Measurements from ENCODE around the gene TPCN2. TPM values are rescaled to one million over a fixed set of nuclear protein-coding genes. Genes with fewer than 3 reads are reported as not detected.

TPCN2 gene
- total RNA-seq, 1 donor from 2014 or later = 6.3 TPM

GRCh38 chr11:69010964-69011623 lies 37.6 kb upstream of the TPCN2 start:
- peak overlapping the region; percentile 42 for H3K4me3 ChIP-seq (ENCODE audit: low read depth, low read length)
- TF ChIP-seq CTCF (conservative IDR thresholded peaks at IDR 0.05; ENCODE audit: low read depth, low read length) = no peak
- no peak for DNase-seq (ENCODE audit: low read depth)

DNA sequence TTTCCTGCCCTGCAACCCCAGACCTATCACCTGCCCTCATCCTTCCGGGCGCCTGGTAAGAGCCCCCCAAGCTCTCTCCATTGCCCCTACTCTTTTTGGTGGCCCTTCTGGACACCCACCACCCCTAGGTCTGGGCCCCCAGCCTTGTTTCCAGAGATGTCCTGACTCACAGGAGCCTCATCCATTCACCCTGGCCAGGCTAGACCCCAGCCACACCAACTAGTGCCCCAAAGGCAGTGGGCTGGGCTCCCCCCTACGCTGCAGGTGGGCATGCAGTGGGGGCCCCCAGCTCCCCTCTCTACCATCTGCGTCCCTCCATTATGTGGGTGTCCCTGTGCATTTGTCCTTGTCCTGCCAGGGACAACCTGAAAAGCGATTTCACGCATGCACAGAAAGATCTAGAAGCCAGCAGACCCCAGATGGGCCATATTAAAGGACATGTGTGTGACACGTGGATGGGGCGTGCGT lies 37.1 kb upstream of the TPCN2 start:
- no peak for TF ChIP-seq CTCF (conservative IDR thresholded peaks at IDR 0.05; ENCODE audit: low read depth, low read length)
- no peak overlapping the region for H3K4me3 ChIP-seq (ENCODE audit: low read depth, low read length)
- DNase-seq (ENCODE audit: low read depth) = no peak

GRCh38 chr11:69012092-69013008 lies 36.4 kb upstream of the TPCN2 start:
- no peak for DNase-seq (ENCODE audit: low read depth)
- no peak for TF ChIP-seq CTCF (conservative IDR thresholded peaks at IDR 0.05; ENCODE audit: low read depth, low read length)
- no peak overlapping the region for H3K4me3 ChIP-seq (ENCODE audit: low read depth, low read length)

GRCh38 chr11:69013009-69013951 lies 35.5 kb upstream of the TPCN2 start, which contains the start of gene MRGPRF:
Gene MRGPRF, minus strand, starts transcription at chr11:69013246. Its CDS starts 3,345 bp downstream, at chr11:69009901.
- TF ChIP-seq CTCF (conservative IDR thresholded peaks at IDR 0.05; ENCODE audit: low read depth, low read length) = peak; percentile 40
- DNase-seq (ENCODE audit: low read depth) = no peak
- no peak within 1 kb of the TSS for H3K4me3 ChIP-seq (ENCODE audit: low read depth, low read length)

- no peak for TF ChIP-seq CTCF (conservative IDR thresholded peaks at IDR 0.05; ENCODE audit: low read depth, low read length)
- no peak for DNase-seq (ENCODE audit: low read depth)
- H3K4me3 ChIP-seq (ENCODE audit: low read depth, low read length) = no peak overlapping the region
Measured at GRCh38 chr11:69014084-69014851, 34.5 kb upstream of the TPCN2 start.

Data from epithelial cell of proximal tubule (primary cell).